GM19467 (cell line): Measurements from ENCODE around the gene KANK3.
"Not testable (repeated sequence)": the region's sequence is repeated elsewhere in the genome, so short reads cannot be mapped to it uniquely, and the experiment has no call there.

ENCODE experiments used
- ATAC-seq: cut with Tn5 transposase; IDR thresholded peaks from one replicate; pipeline ENCODE4 v1.9.1; 2021; ENCODE audit warnings: mild to moderate bottlenecking, moderate library complexity; ENCODE audit not compliant: unreplicated experiment

Gene KANK3

DNA sequence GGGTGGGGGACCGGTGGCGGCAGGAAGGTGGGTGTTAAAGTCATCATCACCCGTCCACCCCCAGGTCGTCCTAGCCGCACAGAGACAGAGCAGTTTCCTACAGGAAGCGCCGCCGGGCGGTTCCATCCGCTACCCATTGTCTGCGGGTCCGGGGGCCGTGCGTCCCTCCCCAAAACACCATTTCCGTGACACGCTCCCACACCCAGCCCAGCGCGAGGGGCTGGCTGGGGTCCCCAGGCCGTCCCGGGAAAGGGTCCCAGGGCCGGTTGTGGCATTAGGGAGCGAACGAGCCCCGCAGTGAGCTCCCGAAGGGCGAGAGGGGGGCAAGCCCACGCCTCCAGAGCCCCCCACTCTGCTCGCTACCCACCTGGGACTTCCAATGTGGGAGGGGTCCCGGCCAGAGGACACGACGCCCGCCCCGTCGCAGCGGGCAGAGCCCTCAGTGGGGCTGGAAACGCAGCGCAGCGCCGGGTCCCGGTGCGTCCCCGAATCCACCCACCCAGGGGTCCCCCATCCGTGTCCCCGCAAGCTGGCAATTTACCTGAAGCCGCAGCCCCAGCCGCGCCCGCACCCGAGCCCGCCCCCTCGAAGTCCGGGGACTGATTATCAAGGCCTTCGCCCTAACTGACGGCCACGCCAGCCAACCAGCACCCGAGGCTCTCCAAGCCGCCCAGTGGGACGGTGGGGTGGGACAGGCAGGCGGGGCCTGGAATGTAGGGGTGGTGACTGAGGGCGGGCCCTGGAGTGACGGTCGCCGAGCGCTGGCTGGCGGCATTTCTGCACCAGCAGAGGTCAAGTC, at the start of gene KANK3:
Gene KANK3, minus strand, starts transcription at position 579 of the 799 bp plus-strand sequence. CDS start 5,434 bp downstream, outside the sequence.
- ATAC-seq: peak; percentile 95

DNA sequence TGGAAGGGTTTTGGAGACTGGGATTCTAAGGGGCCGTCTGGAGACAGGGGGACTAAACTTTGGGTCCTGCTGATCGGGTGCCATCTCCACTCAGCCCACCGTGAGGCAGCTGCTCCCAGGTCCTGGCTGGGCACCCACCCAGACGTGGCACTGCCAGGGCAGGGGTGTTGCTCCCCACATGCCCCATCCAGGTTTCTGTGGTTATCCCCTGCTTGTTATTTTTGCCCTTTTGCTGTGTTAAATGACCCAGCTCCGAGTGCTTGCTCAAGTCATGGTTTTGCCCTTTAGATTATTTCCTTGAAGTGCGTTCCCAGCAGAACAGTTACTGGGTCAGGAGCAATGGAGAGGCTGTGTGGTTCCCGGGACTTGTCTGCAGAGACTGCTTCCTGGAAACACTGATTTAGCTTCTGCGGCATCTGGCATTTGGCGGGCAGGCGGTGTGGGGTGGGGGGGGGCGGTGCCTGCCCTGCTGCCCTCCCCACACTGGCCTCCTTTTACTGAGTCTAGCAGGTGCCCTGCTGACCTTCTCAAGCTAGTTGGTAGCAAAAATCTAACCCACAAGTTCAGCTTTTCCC, 49.0 kb upstream of the KANK3 start:
- no peak for ATAC-seq

DNA sequence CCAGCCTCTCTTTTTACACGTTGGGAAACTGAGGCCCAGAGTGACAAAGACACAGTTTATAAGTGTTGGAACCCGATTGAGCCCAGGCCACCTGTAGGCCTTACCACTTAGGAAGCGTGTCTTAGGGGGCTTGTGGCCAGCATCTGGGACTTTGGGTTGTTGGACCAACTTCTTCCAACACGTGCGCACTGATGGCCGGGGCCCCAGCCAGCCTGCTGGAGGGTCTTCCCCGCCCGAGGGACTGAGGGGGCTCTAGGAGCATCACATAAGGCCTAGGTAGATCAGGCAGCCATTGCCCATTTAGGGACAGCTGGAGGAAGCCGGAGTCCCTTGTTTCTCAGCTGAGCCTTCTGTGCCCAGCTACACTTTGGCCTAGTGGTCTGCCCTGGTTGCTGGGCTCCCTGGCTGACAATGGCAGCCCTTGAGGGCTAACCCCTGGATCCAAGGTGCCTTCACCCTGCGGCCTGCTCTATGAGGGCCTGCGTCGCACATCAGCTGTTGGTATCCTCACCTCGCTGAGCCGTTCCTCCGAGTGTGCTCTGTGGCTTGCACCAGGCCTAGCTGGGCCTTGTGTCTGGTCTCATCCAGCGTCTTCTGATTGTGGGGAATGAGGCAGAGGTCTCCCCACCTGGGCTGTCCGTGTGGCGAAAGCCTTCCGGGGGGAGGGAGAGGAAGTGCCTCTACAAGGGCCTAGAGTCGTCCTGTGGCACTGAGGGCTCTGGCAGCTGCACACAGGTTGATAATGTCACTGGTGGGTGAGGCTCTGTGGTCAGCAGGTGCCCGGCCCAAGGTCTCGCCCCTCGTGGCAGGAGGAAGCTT, 48.3 kb upstream of the KANK3 start:
- no peak for ATAC-seq

DNA sequence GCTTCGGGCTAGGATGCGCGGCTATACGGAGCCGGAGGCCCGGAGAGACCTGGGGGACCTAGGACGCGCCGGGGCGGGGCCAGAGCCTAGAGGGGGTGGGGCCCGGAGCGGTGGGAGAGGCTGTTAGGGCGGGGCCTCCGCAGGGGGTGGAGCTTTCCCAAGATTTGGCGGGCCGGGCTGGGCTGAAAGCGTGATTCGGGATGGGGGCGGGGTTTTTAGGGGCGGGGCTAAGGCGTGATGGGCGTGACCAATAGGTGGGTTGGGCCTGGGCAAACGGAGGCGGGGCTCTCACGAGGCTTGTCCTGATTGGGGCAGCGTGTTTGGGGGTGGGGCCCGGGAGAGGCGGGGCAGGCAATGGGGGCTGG, 47.5 kb upstream of the KANK3 start:
- ATAC-seq: peak; percentile 30

DNA sequence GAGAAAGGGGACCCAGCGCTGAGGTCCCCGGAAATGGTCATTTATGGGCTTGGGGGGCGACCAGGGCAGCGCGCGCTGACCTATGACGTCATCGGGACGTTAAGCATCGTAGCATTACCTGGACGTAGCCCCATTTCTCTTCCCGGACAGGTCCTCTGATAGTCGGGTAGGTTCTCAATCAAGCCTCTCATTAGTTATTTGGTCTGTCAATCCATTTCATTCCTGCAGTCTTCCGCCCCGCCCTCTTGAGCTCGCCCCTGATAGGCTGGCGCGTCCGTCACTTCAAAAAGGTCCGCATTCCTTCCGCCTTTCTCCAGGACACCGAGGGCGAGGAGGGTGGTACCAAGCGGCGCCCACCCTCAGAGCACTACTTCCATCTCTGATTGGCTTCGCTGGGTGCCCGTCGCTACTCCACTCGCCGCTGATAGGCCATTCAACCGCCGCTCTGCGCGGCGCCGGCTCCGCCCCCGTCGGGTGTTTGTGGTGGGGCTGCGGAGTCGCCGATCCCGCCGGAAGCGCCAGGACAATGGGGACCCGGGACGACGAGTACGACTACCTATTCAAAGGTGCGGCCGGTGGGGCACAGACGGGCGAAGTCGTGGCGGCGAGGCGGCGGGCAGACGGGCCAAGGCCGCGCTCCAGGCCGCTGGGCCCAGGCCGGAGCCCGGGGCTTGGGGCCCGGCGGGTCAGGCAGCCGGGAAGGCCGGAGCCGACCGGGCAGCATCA, 47.0 kb upstream of the KANK3 start, which contains the start of gene RAB11B:
Gene RAB11B, plus strand, starts transcription at position 470 of the 726 bp plus-strand sequence. Its CDS starts 57 bp downstream, at position 527.
- peak; percentile 90 for ATAC-seq

DNA sequence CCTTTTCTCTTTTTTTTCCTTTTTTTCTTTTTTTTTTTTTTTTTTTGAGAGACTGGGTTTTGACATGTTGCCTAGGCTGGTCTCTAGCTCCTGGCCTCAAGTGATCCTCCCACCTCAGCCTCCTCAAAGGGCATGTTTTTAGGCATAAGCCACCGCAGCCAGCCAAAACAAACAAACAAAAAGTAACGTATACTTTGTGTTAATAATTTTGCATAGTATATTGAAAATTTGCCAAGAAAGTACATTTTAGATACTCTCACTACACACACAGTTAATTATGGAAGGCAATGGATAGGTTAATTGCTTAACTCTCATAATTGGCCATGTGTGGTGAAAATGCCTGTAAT, 45.5 kb upstream of the KANK3 start:
- no peak for ATAC-seq

DNA sequence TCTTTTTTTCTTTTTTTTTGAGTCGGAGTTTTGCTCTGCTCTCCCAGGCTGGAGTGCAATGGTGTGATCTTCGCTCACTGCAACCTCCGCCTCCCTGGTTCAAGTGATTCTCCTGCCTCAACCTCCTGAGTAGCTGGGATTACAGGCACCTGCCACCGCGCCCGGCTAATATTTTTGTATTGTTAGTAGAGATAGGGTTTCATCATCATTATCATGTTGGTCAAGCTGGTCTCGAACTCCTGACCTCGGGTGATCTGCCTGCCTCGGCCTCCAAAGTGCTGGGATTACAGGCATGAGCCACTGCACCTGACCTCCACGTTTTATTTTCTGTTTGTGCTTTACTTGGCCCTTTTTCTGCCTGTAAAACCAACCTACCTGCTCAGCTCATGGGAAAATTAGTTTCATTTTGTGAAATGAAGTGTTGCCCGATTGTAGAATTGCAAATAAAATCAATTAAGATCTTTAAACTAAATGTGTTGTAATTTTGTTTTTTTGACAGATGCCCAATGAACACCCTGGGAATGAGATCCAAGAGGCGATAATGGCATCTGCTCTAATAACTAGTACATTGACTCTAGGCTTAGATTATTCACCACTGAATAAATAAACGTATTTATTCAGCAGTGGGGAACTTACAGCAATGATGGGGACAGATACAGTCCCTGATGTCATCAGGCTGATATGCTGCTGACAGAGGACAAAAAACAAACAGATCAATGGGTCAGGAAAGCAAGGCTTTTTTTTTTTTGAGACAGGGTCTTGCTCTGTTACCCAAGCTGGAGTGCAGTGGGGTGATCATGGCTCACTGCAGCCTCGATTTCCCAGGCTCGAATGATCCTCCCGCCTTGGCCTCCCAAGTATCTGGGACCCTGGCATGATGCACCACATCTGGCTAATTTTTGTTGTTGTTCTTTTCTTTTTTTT, 44.9 kb upstream of the KANK3 start:
- no peak for ATAC-seq

DNA sequence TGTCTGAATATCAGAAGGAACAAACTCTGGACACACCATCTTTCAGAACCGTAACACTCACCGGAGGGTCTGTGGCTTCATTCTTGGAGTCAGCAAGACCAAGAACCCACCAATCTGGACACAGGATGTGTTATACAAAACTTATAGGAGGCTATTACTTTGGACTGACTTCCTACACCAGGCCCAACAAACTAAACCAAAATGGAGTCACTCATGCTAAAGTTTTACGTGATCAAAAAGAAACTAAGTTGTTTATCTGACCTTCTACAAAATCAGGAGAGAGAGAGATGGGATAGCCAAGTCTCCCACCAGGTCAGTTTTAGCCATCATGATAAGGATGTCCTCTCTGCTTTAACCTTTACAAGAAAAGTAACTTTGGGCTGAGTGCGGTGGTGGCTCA, 43.9 kb upstream of the KANK3 start:
- ATAC-seq: no peak

DNA sequence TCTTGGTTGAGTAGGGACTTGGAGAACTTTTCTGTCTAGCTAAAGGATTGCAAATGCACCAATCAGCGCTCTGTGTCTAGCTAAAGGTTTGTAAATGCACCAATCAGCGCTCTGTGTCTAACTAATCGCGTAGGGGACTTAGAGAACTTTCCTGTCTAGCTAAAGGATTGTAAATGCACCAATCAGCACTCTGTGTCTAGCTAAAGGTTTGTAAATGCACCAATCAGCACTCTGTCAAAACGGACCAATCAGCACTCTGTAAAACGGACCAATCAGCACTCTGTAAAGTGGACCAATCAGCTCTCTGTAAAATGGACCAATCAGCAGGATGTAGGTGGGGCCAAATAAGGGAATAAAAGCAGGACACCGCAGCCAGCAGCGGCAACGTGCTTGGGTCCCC, 43.4 kb upstream of the KANK3 start:
- ATAC-seq: not testable (repeated sequence)

DNA sequence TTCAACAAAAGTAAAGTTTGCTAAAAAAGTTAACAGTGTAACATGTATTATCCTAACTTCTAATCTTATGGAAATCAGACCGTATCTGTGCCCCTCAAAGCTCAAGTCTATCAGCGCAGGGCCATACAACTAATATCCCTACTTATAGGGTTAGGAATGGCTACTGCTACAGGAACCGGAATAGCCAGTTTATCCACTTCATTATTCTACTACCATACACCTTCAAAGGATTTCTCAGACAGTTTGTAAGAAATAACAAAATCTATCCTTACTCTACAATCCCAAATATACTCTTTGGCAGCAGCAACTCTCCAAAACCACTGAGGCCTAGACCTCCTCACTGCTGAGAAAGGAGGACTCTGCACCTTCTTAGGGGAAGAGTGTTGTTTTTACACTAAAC, 42.5 kb upstream of the KANK3 start:
- ATAC-seq: not testable (repeated sequence)

DNA sequence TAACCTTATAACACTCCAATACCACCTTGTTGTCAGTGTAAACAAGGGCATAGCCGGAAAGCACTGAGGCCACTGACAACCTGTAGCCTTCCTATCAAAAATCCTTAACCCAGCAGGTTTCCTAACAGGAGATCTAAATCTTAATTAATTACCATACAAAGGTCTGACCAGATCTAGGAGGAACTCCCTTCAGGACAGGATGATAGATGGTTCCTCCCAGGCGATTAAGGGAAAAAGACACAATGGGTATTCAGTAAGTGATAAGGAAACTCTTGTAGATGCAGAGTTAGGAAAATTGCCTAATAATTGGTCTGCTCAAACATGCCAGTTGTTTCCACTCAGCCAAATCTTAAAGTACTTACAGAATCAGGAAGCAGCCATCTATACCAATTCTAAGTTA, 42.0 kb upstream of the KANK3 start:
- ATAC-seq: not testable (repeated sequence)

DNA sequence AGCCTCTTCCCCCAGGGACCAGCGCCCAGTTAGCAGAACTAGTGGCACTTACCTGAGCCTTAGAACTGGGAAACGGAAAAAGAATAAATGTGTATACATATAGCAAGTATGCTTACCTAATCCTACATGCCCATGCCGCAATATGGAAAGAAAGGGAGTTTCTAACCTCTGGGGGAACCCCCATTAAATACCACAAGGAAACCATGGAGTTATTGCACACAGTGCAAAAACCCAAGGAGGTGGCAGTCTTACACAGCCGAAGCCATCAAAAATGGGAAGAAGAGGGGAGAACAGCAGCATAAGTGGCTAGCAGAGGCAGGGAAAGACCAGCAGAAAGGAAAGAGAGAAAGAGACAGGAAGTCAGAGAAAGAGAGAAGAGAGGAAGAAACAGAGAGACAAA, 41.5 kb upstream of the KANK3 start:
- not testable (repeated sequence) for ATAC-seq

DNA sequence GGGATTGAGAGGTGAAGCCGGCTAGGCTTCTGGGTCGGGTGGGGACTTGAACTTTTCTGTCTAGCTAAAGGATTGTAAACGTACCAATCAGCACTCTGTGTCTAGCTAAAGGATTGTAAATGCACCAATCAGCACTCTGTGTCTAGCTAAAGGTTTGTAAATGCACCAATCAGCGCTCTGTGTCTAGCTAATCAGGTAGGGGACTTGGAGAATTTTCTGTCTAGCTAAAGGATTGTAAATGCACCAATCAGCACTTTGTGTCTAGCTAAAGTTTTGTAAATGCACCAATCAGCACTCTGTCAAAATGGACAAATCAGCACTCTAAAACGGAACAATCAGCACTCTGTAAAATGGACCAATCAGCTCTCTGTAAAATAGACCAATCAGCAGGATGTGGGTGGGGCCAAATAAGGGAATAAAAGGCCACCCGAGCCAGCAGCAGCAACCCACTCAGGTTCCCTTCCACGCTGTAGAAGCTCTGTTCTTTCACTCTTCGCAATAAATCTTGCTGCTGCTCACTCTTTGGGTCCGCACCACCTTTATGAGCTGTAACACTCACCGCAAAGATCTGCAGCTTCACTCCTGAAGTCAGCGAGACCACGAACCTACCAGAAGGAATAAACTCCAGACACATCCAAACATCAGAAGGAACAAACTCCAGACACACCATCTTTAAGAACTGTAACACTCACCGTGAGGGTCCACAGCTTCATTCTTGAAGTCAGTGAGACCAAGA, 36.3 kb upstream of the KANK3 start:
- not testable (repeated sequence) for ATAC-seq

DNA sequence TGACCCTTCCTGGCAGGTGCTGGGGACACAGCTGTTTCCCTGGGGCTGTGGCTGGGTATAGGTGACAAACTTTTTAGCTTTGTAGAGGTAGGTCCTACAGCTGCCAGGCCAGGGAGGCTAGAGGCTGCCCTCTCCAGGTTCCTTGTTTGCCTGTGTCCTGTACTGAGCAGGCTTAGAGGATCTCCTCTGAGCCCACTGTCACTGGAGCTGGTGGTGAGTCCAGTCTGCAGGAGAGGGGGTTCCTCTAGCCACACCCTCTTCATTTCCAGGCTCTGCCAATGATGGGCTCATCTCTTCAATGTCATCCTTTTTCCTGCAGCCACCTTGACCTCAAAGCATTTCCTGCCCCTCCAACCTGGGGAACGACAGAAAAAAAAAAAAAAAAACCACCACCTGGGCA, 34.5 kb upstream of the KANK3 start:
- no peak for ATAC-seq

DNA sequence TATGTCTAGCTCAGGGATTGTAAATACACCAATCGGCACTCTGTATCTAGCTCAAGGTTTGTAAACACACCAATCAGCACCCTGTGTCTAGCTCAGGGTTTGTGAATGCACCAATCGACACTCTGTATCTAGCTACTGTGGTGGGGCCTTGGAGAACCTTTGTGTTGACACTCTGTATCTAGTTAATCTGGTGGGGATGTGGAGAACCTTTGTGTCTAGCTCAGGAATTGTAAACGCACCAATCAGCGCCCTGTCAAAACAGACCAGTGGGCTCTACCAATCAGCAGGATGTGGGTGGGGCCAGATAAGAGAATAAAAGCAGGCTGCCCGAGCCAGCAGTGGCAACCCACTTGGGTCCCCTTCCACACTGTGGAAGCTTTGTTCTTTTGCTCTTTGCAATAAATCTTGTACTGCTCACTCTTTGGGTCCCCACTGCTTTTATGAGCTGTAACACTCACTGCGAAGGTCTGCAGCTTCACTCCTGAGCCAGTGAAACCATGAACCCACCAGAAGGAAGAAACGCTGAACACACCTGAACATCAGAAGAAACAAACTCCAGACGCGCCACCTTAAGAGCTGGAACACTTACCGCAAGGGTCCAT, 33.4 kb upstream of the KANK3 start:
- not testable (repeated sequence) for ATAC-seq

DNA sequence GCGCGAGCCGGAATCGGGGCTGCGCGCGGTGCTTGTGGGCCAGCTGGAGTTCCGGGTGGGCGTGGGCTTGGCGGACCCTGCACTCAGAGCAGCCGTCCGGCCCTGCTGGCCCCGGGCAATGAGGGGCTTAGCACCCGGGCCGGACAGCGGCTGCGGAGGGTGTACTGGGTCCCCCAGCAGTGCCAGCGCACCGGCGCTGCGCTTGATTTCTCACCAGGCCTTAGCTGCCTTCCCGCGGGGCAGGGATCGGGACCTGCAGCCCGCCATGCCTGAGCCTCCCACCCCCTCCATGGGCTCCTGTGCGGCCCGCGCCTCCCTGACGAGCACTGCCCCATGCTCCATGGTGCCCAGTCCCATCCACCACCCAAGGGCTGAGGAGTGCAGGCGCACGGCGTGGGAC, 32.7 kb upstream of the KANK3 start:
- ATAC-seq: not testable (repeated sequence)

DNA sequence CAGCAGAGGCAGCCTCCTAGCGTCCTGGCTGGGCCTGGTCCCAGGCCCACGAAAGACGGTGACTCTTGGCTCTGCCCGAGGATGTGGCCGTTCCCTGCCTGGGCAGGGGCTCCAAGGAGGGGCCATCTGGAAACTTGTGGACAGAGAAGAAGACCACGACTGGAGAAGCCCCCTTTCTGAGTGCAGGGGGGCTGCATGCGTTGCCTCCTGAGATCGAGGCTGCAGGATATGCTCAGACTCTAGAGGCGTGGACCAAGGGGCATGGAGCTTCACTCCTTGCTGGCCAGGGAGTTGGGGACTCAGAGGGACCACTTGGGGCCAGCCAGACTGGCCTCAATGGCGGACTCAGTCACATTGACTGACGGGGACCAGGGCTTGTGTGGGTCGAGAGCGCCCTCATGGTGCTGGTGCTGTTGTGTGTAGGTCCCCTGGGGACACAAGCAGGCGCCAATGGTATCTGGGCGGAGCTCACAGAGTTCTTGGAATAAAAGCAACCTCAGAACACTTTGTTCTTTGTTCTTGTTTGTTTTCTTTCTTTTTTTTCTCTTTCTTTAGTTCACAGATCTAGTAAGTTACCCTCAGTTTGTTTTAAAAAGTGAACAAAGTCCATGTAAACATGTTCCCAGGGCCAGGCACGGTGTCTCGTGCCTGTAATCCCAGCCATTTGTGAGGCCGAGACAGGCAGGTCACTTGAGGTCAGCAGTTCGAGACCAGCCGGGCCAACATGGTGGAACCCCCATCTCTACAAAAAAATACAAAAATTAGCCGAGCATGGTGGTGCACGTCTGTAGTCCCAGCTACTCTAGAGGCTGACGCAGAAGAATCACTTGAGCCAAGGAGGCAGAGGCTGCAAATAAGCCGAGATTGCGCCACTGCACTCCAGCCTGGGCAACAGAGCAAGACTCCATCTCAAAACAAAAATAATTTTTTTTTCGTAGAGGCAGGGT, 31.1 kb upstream of the KANK3 start:
- no peak for ATAC-seq
